ENCODE data around the gene SSX2IP. TPM values are rescaled to one million over a fixed set of nuclear protein-coding genes. Genes with fewer than 3 reads are reported as not detected.
"Not testable (repeated sequence)": the region's sequence is repeated elsewhere in the genome, so short reads cannot be mapped to it uniquely, and the experiment has no call there.

Gene SSX2IP
- total RNA-seq, 1 donor from 2014 or later, result 2.3 TPM

DNA sequence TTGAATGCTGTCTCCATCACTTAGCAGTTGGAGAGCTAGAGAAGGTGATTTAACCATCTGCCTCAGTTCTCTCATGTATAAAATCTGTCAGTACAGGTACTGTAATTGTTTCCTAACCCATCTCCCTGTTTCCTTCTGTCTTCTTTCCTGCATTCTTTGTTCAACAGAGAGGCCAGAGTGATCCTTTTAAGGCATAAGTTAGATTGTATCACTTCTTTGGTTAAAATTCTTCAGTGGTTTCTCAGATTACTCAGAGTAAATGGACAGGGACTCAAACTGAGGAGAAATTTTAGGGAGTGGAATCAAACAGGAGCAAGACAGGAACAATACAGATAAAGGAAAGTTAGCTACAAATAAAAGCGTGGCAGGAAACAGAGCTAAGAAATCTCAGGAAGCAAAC, 45.2 kb upstream of the SSX2IP start:
- Histone ChIP-seq H3K4me3 (no peak overlapping the region), H3K27ac (no peak overlapping the region), H3K9me3 (no peaks in the 10 kb centered on the region), H3K27me3 (no peaks in the 10 kb centered on the region), H3K4me1 (no peaks in the 10 kb centered on the region), H3K36me3 (no peaks in the 10 kb centered on the region)
- TF ChIP-seq, protein P1, sequence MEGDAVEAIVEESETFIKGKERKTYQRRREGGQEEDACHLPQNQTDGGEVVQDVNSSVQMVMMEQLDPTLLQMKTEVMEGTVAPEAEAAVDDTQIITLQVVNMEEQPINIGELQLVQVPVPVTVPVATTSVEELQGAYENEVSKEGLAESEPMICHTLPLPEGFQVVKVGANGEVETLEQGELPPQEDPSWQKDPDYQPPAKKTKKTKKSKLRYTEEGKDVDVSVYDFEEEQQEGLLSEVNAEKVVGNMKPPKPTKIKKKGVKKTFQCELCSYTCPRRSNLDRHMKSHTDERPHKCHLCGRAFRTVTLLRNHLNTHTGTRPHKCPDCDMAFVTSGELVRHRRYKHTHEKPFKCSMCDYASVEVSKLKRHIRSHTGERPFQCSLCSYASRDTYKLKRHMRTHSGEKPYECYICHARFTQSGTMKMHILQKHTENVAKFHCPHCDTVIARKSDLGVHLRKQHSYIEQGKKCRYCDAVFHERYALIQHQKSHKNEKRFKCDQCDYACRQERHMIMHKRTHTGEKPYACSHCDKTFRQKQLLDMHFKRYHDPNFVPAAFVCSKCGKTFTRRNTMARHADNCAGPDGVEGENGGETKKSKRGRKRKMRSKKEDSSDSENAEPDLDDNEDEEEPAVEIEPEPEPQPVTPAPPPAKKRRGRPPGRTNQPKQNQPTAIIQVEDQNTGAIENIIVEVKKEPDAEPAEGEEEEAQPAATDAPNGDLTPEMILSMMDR (IDR thresholded peaks at IDR 0.05), result no peak
- DNase-seq (ENCODE audit: low spot score in 2 of 2), result no peak
- intact Hi-C loops (cut with DNase I), result no loop called here

DNA sequence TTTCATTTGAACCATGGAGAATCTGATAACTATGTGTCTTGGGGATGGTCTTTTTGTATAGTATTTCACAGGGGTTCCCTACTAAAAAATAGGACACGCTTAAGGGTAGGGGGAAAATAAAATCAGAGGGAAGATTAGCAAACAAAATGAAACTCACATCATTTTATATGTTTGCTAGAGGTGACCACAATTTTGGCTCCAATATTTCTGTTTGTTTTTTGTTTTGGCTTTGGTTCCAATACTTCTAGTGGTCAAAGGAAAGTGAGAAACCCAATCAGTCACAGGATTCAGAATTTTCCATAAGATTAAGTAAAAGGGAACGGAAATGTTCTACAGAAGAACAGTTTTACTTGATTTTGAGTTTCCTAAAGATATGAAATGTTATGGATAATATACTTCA, 42.3 kb upstream of the SSX2IP start:
- Histone ChIP-seq H3K36me3 (no peaks in the 10 kb centered on the region), H3K27me3 (no peaks in the 10 kb centered on the region), H3K4me1 (peaks cover 0 to 3% of the 10 kb centered on the region in 2 donors), H3K9me3 (no peaks in the 10 kb centered on the region), H3K27ac (no peak overlapping the region), H3K4me3 (no peak overlapping the region)
- intact Hi-C loops (cut with DNase I), result no loop called here
- DNase-seq (ENCODE audit: low spot score in 2 of 2), result no peak
- TF ChIP-seq, protein P1 (IDR thresholded peaks at IDR 0.05), result no peak

DNA sequence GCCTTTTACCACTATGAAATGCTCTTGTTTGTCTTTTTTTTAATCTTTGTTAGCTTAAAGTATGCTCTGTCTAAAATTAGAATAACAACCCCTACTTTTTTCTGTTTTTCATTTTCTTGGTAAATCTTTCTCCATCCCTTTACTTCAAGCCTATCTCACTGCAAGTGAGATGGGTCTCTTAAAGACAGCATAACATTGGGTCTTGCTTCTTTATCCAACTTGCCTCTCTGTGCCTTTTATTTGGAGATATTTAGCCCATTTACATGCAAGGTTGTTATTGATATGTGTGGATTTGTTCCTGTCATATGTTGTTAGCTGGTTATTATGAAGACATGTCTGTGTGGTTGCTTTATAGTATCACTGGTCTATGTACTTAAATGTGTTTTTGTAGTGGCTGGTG, 41.3 kb upstream of the SSX2IP start:
- intact Hi-C loops (cut with DNase I), result no loop called here
- Histone ChIP-seq H3K4me3 (no peak overlapping the region), H3K27ac (no peak overlapping the region), H3K4me1 (peaks cover 0 to 4% of the 10 kb centered on the region in 2 donors), H3K27me3 (no peaks in the 10 kb centered on the region), H3K9me3 (no peaks in the 10 kb centered on the region), H3K36me3 (no peaks in the 10 kb centered on the region)
- no peak for DNase-seq (ENCODE audit: low spot score in 2 of 2)
- TF ChIP-seq, protein P1 (IDR thresholded peaks at IDR 0.05), result no peak

DNA sequence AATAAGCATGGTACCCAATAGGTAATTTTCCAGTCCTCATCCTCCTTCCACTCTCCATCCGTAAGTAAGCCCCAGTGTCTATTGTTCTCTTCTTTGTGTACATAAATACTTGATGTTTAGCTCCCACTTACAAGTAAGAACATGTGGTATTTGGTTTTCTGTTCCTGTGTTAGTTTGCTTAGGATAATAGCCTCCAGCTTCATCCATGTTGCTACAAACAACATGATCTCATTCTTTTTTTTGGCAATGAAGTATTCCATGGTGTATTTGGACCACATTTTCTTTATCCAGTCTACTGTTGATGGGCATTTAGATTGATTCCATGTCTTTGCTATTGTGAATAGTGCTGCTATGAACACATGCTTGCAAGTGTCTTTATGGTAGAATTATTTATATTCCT, 37.5 kb upstream of the SSX2IP start:
- DNase-seq (ENCODE audit: low spot score in 2 of 2); H3K36me3 ChIP-seq; H3K9me3 ChIP-seq; H3K27me3 ChIP-seq; intact Hi-C loops (cut with DNase I); H3K4me1 ChIP-seq; H3K4me3 ChIP-seq: not testable (repeated sequence)
- H3K27ac ChIP-seq, result peak overlapping the region in 1 of 2 donors; percentile 27

DNA sequence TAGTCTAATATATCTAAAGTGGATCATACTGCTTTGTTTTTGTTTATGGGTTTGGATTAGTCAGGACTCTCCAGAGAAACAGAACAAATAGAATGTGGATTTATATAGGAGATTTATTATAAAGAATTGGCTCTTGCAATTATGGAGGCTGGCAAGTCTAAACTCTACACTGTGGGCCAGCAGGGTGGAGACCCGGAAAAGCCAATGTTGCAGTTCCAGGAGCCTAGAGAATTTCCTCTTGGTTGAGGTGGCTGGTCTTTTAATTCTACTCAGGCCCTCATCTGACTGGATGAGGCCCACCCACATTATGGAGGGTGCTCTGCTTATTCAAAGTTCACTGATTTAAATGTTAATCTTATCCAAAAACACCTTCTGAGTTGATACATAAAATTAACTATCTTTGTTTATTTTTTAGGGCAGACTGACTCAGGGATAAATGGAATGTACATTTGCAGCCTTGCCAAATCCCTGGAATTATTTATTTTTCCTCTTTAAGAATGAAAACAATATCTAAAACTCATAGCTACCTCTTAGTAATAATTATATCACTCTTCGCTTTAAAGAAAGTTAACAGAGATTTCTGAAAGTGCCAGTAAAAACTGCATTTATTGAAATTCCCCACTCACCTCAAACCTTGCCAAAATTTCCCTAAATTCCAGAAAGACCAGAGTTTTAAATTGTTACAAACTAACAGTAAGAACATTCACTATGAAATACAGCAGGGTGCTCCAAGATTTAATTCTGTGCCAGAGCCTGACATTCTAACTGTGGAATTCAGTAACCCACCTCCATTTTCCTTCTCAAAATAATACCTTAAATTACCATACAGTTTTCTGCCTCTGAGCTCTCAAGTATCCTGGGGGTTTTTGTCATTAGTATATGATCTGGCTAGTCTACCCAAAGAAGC, 36.6 kb upstream of the SSX2IP start:
- Histone ChIP-seq H3K4me1 (peaks cover 0 to 8% of the 10 kb centered on the region in 2 donors), H3K9me3 (no peaks in the 10 kb centered on the region), H3K27ac (peak overlapping the region in 1 of 2 donors; percentile 27), H3K4me3 (no peak overlapping the region), H3K27me3 (no peaks in the 10 kb centered on the region), H3K36me3 (no peaks in the 10 kb centered on the region)
- no peak for DNase-seq (ENCODE audit: low spot score in 2 of 2)
- intact Hi-C loops (cut with DNase I), result no loop called here
- TF ChIP-seq, protein P1 (IDR thresholded peaks at IDR 0.05), result no peak

DNA sequence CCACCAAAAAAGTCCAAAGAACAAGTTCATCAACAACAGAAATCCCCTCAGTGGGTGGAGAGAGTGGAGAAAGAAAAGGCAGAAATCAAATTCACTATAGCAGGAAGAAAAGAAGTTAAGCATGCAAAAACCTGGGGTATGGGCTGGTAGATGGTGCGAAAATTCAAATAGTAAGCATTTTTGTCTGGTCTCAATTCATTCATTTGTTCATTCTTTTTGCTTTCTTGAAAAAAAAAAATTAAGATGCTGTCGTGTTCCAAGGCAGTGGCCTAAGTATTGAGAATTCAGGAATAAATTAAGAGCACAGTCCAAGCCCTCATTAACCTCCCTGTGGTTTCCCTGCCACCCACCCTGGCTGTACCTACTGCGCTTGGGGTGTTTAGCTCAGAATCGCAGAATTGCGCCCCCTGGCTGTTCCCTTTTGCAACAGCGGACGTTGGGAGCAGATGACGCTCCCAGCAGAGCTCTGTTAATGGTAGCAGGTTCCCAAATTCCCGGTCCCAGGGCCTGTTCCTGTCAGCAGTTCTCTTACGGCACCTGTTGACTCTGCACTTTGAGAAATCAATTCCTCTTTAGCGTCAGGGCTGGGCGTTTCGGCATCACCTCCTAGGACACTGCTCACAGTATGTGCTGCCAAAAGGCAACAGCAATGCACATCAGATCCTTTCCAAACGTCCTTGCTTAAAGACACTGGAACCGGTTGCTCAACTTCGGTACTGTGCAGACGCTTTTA, 34.0 kb upstream of the SSX2IP start:
- TF ChIP-seq, protein P1 (IDR thresholded peaks at IDR 0.05), result no peak
- intact Hi-C loops (cut with DNase I), result no loop called here
- H3K36me3 ChIP-seq, result no peaks in the 10 kb centered on the region
- peaks cover 0 to 17% of the 10 kb centered on the region in 2 donors for H3K4me1 ChIP-seq
- H3K4me3 ChIP-seq, result no peak overlapping the region
- no peak for DNase-seq (ENCODE audit: low spot score in 2 of 2)
- H3K27ac ChIP-seq, result no peak overlapping the region
- no peaks in the 10 kb centered on the region for H3K27me3 ChIP-seq
- H3K9me3 ChIP-seq, result no peaks in the 10 kb centered on the region
